Breast epithelium (tissue), 4 donors: ENCODE data around the gene ADGRB2. TPM values are rescaled to one million over a fixed set of nuclear protein-coding genes. Genes with fewer than 3 reads are reported as not detected.

Experiments
- DNase-seq, 2 donors: peaks; one replicate each; pipeline ENCODE4 v3.0.0-alpha.2; 2019; ENCODE audit warnings: low spot score in 2 of 2
- H3K27ac ChIP-seq, 2 donors: fragments of 200-600 bp; sonication (generic) in 1 of 2; one replicate each; pipeline ENCODE4 v1.5.1; 2016 to 2019; ENCODE audit warnings: mild to moderate bottlenecking in 1 of 2
- H3K27me3 ChIP-seq, 2 donors: fragments of 200-600 bp; sonication (generic) in 1 of 2; one replicate each; pipeline versions ENCODE4 v1.5.1 to v1.6.0; 2017 to 2019; ENCODE audit warnings: control low read depth in 1 of 2, mild to moderate bottlenecking in 1 of 2
- H3K36me3 ChIP-seq: fragments of 200-600 bp; one replicate; pipeline ENCODE4 v1.5.1; 2019
- H3K4me1 ChIP-seq, 2 donors: fragments of 200-600 bp; sonication (generic); one replicate each; pipeline ENCODE4 v1.5.1; 2016 to 2019; ENCODE audit warnings: control low read depth in 1 of 2
- H3K4me3 ChIP-seq, 3 donors: fragments of 200-600 bp; sonication (generic); 1 replicate in 2 of 3; 2 replicates in 1 of 3; pipeline ENCODE4 v1.5.1; 2016 to 2019; ENCODE audit warnings: mild to moderate bottlenecking in 3 of 3, moderate library complexity in 2 of 3
- H3K9me3 ChIP-seq, 2 donors: fragments of 200-600 bp; sonication (generic) in 1 of 2; one replicate each; pipeline ENCODE4 v1.5.1; 2016 to 2019; ENCODE audit warnings: control low read depth in 1 of 2
- CTCF ChIP-seq, 3 donors: fragments of 450-650 bp; IDR thresholded peaks; one replicate each; pipeline ENCODE4 v1.5.1; 2016 to 2017; ENCODE audit warnings: antibody characterized with exemption in 3 of 3, mild to moderate bottlenecking in 3 of 3, moderate library complexity in 3 of 3
- POLR2A ChIP-seq: fragments of 450-650 bp; IDR thresholded peaks from one replicate; pipeline ENCODE4 v1.6.1; 2016; ENCODE audit warnings: antibody characterized with exemption, mild to moderate bottlenecking, moderate library complexity
- POLR2AphosphoS5 ChIP-seq, 3 donors: sonication (generic); formaldehyde crosslinking; IDR thresholded peaks; one replicate each; pipeline ENCODE4 v1.6.1; 2017; ENCODE audit warnings: antibody characterized with exemption in 3 of 3
- intact Hi-C: fragments of 100-400 bp; cut with DNase I; formaldehyde crosslinking; loops from one replicate; pipeline ENCODE4 v1.15.1; 2023; ENCODE audit warnings: low total_unique reads
- total RNA-seq, 3 donors: library from RNA; depleted of rRNA; stranded (reverse); fragments of >200 nt; gene quantifications; one replicate each; pipeline ENCODE4 v1.1.0, GENCODE V29; 2016

The ADGRB2 gene
- total RNA-seq, 3 donors from 2014 or later: 1.3 to 4.9 (median 2.9) TPM

- H3K27me3 ChIP-seq: no peaks in the 10 kb centered on the region
- H3K36me3 ChIP-seq: no peaks in the 10 kb centered on the region
- no peak for DNase-seq
- TF ChIP-seq POLR2A (no peak), POLR2AphosphoS5 (IDR thresholded peaks at IDR 0.05) (no peak), CTCF (IDR thresholded peaks at IDR 0.05) (no peak)
- no peak overlapping the region for H3K27ac ChIP-seq
- H3K4me1 ChIP-seq: no peaks in the 10 kb centered on the region
- H3K9me3 ChIP-seq: no peaks in the 10 kb centered on the region
- H3K4me3 ChIP-seq: no peak overlapping the region
- intact Hi-C loops: no loop called here
Measured at GRCh38 chr1:31781138-31781755, 17.1 kb upstream of the ADGRB2 start.

GRCh38 chr1:31780632-31781031 is 16.5 kb upstream of the ADGRB2 start:
- Histone ChIP-seq H3K9me3 (no peaks in the 10 kb centered on the region), H3K4me3 (no peak overlapping the region), H3K27ac (no peak overlapping the region), H3K36me3 (no peaks in the 10 kb centered on the region), H3K4me1 (no peaks in the 10 kb centered on the region), H3K27me3 (no peaks in the 10 kb centered on the region)
- TF ChIP-seq POLR2AphosphoS5 (IDR thresholded peaks at IDR 0.05): no peak
- no peak for TF ChIP-seq POLR2A
- DNase-seq: no peak
- intact Hi-C loops: no loop called here

- intact Hi-C loops: no loop called here
- H3K4me3 ChIP-seq: no peak overlapping the region
- H3K27me3 ChIP-seq: peaks cover 0 to 3% of the 10 kb centered on the region in 2 donors
- no peak for DNase-seq
- no peaks in the 10 kb centered on the region for H3K36me3 ChIP-seq
- no peak overlapping the region for H3K27ac ChIP-seq
- TF ChIP-seq CTCF (IDR thresholded peaks at IDR 0.05): no peak
- TF ChIP-seq POLR2A: no peak
- TF ChIP-seq POLR2AphosphoS5 (IDR thresholded peaks at IDR 0.05): no peak
- H3K4me1 ChIP-seq: no peaks in the 10 kb centered on the region
- H3K9me3 ChIP-seq: no peaks in the 10 kb centered on the region
Measured at GRCh38 chr1:31779687-31780086, 15.5 kb upstream of the ADGRB2 start.

- H3K4me1 ChIP-seq: no peaks in the 10 kb centered on the region
- no peak for TF ChIP-seq POLR2A
- no peak for TF ChIP-seq CTCF (IDR thresholded peaks at IDR 0.05)
- TF ChIP-seq POLR2AphosphoS5 (IDR thresholded peaks at IDR 0.05): no peak
- no peak overlapping the region for H3K27ac ChIP-seq
- no peaks in the 10 kb centered on the region for H3K36me3 ChIP-seq
- H3K4me3 ChIP-seq: no peak overlapping the region
- peaks cover 0 to 10% of the 10 kb centered on the region in 2 donors for H3K27me3 ChIP-seq
- H3K9me3 ChIP-seq: no peaks in the 10 kb centered on the region
- no peak for DNase-seq
- intact Hi-C loops: no loop called here
Measured at GRCh38 chr1:31778763-31779488, 14.8 kb upstream of the ADGRB2 start.

GRCh38 chr1:31776516-31776915 is 12.4 kb upstream of the ADGRB2 start:
- intact Hi-C loops: no loop called here
- Histone ChIP-seq H3K4me3 (no peak overlapping the region), H3K36me3 (no peaks in the 10 kb centered on the region), H3K27me3 (peaks cover 0 to 25% of the 10 kb centered on the region in 2 donors), H3K27ac (no peak overlapping the region), H3K4me1 (peaks cover 5 to 10% of the 10 kb centered on the region in 2 donors), H3K9me3 (no peaks in the 10 kb centered on the region)
- DNase-seq: no peak
- no peak for TF ChIP-seq CTCF (IDR thresholded peaks at IDR 0.05)
- no peak for TF ChIP-seq POLR2A
